GM18907 (cell line): ENCODE results near the gene MRTFA.
"Not testable (repeated sequence)": the region's sequence is repeated elsewhere in the genome, so short reads cannot be mapped to it uniquely, and the experiment has no call there.

Experiments used
- ATAC-seq: cut with Tn5 transposase; IDR thresholded peaks from one replicate; pipeline ENCODE4 v1.9.1; 2021; ENCODE audit warnings: mild to moderate bottlenecking, moderate library complexity; ENCODE audit not compliant: unreplicated experiment

Gene MRTFA

GRCh38 chr22:40597526-40598430, 38.7 kb downstream of the MRTFA start:
- ATAC-seq, result no peak

- no peak for ATAC-seq
Observed at GRCh38 chr22:40595497-40596234, 40.9 kb downstream of the MRTFA start.

- ATAC-seq, result no peak
Observed at GRCh38 chr22:40594924-40595323, 41.6 kb downstream of the MRTFA start.

GRCh38 chr22:40594346-40594745, 42.2 kb downstream of the MRTFA start:
- no peak for ATAC-seq

DNA sequence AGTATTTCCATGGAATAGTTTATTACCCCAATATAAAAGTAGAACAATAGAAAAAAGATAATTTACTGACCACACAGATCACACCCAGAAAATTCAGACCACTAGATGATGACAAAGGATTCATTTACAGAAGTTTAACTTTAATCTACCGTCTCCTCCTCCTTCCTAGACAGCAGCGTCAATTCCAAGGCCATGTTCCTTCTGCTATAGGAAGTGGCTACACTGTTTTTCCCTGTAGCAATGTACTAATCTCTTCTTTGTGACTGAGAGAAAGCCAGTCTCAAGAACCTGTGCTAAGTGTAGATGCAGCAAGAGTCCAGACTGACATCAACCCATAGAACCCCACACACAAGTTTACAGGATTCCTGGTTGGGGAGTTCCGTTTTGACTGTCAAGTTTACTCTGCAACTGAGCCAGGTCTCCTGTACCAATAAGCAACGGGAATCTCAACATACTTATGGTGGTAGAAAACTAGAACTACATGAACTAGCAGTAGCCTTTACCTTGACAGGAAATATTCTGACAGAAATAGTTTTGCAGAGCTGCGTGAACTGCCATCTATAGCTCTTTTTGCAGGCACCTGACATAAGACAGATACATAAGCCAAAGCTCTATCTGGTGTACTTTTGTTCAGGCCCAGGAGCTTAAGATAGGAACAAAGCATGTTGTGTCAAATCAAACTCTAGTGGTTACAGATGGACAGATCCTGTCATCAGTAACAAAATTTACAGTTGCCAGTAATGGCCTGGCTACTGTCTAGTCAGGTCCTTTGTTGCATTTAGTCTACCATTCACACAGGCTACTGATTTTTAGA, 42.9 kb downstream of the MRTFA start:
- ATAC-seq, result peak; percentile 62

DNA sequence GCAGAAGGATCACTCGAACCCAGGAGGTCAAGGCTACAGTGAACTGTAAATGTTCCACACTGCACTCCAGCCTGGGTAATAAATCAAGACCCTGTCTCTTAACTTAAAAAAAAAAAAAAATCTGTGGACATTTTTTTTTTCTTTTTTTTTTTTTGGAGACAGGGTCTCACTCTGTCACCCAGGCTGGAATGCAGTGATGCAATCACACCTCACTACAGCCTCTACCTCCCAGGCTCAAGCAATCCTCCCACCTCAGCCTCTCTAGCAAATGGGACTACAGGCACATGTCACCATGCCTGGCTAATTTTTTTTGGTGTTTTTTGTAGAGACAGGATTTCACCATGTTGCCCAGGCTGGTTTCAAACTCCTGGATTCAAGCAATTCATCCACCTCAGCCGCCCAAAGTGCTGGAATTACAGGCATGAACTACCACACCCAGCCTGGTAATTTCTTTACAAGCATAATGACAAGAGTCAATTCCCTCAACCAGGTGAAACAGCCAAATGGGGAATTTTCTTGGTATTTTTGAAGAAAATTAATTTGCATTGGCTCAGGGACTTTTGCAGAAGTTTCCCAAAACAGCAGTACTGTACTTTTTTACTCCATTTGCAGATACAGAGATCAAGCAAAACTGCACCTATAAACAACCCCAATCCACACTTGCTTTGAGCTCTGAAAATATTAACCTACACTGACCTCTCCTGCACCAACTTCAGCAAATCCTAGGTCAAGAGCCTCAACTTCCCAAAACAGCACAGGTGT, 44.0 kb downstream of the MRTFA start:
- peak; percentile 47 for ATAC-seq

GRCh38 chr22:40588726-40589125, 47.8 kb downstream of the MRTFA start:
- no peak for ATAC-seq

DNA sequence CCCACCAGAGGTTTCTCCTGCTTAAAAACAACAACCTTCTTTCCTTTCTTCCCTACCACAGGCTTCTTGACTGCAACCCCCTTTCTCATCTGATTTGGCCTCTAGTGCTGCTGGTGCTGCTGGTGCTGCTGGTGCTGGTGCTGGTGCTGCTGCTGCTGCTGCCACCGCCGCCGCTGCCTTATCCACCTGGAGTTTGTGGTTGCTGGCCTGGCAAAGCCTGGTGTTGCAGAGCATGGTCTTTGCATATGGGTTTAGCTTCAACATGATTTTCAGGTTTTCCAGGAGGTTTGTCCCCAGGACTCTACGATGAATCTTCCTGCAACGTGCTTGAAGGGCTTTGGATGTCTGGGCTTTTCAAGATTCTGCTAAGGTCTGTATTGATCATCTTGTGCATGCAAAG, 49.7 kb downstream of the MRTFA start:
- ATAC-seq, result no peak

DNA sequence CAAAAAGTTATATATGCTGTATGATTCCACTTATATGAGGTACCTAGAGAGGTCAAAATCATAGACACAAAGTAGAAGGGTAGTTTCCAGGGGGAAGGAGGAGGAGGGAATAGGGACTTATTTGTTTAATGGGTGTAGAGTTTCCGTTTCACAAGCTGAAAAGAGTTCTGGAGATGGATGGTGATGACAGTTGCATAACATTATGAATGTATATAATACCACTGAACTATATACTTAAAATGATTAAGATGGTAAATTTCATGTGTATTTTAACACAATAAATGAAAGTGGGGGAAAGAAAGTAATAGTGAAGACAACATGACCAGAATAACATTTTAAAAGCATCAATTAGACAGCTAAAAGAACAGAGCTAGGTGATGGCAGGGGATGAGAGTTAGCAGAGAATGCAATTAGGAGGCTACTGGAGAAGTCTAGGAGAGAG, 51.2 kb downstream of the MRTFA start:
- ATAC-seq, result no peak

DNA sequence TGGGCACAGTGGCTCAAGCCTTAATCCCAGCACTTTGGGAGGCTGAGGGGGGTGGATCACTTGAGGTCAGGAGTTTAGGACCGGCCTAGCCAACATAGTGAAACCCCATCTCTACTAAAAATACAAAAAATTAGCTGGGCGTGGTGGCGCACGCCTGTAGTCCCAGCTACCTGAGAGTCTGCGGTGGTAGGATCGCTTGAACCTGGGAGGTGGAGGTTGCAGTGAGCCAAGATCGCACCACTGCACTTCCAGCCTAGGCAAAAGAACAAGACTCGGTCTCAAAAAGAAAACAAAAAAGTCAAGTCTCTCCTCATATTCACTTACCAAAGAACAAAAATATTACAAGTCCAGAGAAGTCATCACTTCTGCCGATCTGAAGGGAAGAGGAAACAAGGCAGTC, 51.8 kb downstream of the MRTFA start:
- ATAC-seq, result not testable (repeated sequence)

DNA sequence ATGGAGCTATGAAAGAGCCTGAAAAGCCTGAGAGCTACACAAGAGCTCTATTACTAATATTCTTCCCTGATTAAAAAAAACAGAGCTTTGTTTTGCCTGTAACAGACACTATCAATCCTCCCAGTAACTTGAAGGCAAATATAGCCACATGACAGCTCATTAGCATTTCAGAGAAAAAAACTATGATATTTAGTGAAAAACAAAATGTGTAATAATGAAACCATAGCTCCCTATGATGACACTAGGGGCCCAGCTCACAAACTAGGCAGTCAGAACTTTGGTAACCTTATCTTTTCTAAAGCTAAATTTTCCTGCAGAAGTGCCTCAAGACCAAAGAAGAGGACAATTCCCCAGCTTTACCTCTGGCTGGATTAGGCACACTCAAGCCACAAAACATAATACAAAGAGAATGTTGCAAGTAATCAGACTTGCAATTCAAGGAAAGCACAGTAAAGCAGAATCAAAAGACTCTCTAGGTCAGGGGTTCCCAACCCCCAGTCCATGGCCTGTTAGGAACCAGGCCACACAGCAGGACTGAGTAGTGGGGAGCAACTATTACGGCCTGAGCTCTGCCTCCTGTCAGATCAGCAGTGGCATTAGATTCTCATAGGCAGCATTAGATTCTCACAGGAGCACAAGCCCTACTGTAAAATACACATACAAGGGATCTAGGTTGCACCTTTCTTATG, 53.3 kb downstream of the MRTFA start:
- no peak for ATAC-seq

DNA sequence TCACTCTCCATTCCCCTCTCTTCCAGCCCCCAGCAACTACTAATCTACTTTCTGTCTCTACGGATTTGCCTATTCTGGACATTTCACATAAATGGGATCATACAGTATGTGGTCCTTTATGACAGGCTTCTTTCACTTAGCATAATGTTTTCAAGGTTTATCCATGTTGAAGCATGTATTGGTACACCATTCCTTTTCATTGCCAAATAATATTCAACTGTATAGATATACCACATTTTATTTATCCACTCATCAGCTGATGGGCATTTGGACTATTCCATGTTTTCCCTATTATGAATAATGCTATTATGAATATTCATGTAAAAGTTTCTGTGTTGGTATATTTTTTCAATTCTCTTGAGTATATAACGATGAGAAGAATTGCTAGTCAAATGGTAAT, 54.5 kb downstream of the MRTFA start:
- no peak for ATAC-seq

DNA sequence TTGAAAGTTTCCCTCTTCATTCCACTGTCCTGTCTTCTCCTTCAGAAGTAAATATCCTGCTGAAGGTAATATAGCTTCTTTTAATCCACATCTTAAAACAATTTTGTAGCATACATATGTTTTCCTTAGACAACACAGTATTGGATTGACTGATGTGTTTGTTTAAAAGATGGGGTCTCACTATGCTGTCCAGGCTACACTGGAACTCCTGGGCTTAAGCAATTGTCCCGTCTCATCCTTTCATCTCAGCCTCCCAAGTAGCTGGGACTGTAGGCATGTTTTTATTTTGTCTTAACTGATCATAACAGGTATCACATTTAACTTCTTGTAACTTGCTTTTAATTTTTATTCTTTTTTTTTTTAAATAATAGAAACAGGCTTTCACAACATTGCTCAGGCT, 55.9 kb downstream of the MRTFA start:
- ATAC-seq, result no peak

GRCh38 chr22:40578171-40578570, 58.3 kb downstream of the MRTFA start:
- no peak for ATAC-seq

GRCh38 chr22:40572976-40573375, 63.5 kb downstream of the MRTFA start:
- ATAC-seq, result no peak

DNA sequence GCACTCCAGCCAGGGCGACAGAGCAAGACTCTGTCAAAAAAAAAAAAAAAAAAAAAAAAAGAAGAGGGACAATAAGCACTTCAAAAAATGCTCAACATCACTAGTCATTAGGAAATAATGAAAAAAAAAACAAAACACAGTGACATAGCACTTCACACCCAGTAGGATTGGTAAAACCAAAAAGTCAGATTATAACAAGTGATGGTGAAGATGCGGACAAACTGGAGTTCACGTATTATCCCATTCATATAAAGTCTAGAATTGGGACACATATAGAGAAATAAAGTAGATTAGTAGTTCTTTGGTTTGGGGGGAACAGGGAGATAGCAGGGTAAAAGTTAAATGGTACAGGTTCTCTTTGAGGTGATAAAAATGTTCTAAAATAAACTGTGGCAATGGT, 64.6 kb downstream of the MRTFA start:
- no peak for ATAC-seq

DNA sequence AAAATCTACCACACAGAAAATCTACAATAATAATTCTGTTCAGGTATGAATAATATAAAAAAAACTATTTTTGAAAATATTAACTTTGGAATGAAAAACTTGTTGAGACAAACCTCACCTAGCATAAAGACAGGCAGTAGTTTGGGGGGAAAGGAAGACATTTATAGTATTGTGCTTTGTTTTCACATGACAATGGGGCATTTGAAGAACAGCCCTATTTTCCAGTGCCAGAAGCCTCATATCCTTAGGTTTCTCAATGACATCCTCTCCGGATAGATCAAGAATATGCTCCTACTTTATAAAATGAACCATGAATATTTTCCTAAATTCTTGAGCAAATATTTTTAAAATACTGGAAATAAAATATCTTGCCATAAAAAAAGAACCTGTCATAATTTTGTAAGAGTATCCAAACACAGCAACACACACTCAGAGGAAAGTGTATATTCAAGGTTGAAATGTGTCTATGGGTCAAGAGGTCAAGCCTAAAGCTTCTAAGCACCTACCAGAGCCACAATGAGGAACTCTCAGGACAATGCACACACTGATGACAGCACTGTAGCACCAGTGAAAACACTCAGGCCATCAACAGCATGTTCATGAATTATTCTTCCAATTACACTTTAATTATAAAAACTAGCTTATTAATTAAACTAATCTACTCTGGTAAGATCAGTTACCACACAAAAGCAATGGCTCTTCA, 68.7 kb downstream of the MRTFA start:
- no peak for ATAC-seq

- no peak for ATAC-seq
Observed at GRCh38 chr22:40567106-40567505, 69.4 kb downstream of the MRTFA start.

GRCh38 chr22:40560994-40561515, 75.5 kb downstream of the MRTFA start:
- no peak for ATAC-seq
